A549 (cell line): ENCODE data around the gene RNF40. TPM values are rescaled to one million over a fixed set of nuclear protein-coding genes. Genes with fewer than 3 reads are reported as not detected.
"Not testable (repeated sequence)": the region's sequence is repeated elsewhere in the genome, so short reads cannot be mapped to it uniquely, and the experiment has no call there.

Experiments
- ATAC-seq, 2 experiments: fragments of 200-7000 bp in 1 of 2; fragments of >200 bp in 1 of 2; cut with Nextera tagmentation in 1 of 2; cut with Tn5 transposase in 1 of 2; 3 replicates each; pipeline versions ENCODE4 v1.8.0 to v1.9.1; 2018 to 2020; ENCODE audit warnings: mild to moderate bottlenecking in 1 of 2, moderate library complexity in 1 of 2
- CTCF ChIA-PET: fragments of 300-600 bp; sonication (Branson Sonifier 250); formaldehyde crosslinking; extraction: SDS; loops from one replicate; lab custom pipeline; 2021; ENCODE audit warnings: antibody characterized with exemption, inconsistent platforms; lab: Yijun Ruan, JAX
- POLR2A ChIA-PET: fragments of 350-600 bp; formaldehyde crosslinking; extraction: SDS; loops from one replicate; lab custom pipeline; 2021; ENCODE audit warnings: antibody characterized with exemption, inconsistent platforms; lab: Yijun Ruan, JAX
- DNase-seq, 2 experiments: peaks; one replicate each; pipeline versions ENCODE4 v3.0.0 to v3.0.0-alpha.2; 2011 to 2016; ENCODE audit warnings: low read depth in 1 of 2, low spot score in 1 of 2
- FAIRE-seq: peaks from 2 replicates; lab custom pipeline; 2011; peaks lifted over from hg19 to GRCh38; lab: Jason Lieb, UNC
- H3K27ac ChIP-seq, 2 experiments: fragments of >200 bp; sonication (Bioruptor Twin); formaldehyde crosslinking; 3 replicates each; pipeline ENCODE4 v1.5.1; 2016 to 2017
- H3K4me1 ChIP-seq: fragments of >200 bp; sonication (Bioruptor Twin); formaldehyde crosslinking; 3 replicates; pipeline ENCODE4 v1.6.1; 2016
- H3K4me2 ChIP-seq: fragments of >200 bp; sonication (Bioruptor Twin); formaldehyde crosslinking; 3 replicates; pipeline ENCODE4 v1.6.1; 2016
- H3K4me3 ChIP-seq: fragments of >200 bp; sonication (Bioruptor Twin); formaldehyde crosslinking; 3 replicates; pipeline ENCODE4 v1.5.1; 2016
- H3K9me3 ChIP-seq: fragments of >200 bp; sonication (Bioruptor Twin); formaldehyde crosslinking; 3 replicates; pipeline ENCODE4 v1.6.1; 2016
- BHLHE40 ChIP-seq: IDR thresholded peaks from 2 replicates; pipeline ENCODE4 v1.6.1; 2012; ENCODE audit warnings: low read depth, low read length, inconsistent platforms
- CBX2 ChIP-seq: fragments of 200-600 bp; sonication (generic); IDR thresholded peaks from 2 replicates; pipeline ENCODE4 v1.6.1; 2016; ENCODE audit warnings: low read depth, mild to moderate bottlenecking, borderline replicate concordance
- CEBPB ChIP-seq, 2 experiments: fragments of >200 bp in 1 of 2; sonication (Bioruptor Twin) in 1 of 2; formaldehyde crosslinking in 1 of 2; IDR thresholded peaks; 2 replicates each; pipeline ENCODE4 v1.6.1; 2012 to 2016
- CHD2 ChIP-seq: fragments of 150-350 bp; IDR thresholded peaks from 2 replicates; pipeline ENCODE4 v1.6.1; 2014; ENCODE audit warnings: low read length; ENCODE audit not compliant: partially characterized antibody
- CHD4 ChIP-seq: fragments of 200-600 bp; sonication (generic); IDR thresholded peaks from 2 replicates; pipeline ENCODE4 v1.6.1; 2016; ENCODE audit warnings: antibody characterized with exemption, mild to moderate bottlenecking, borderline replicate concordance
- EHMT2 ChIP-seq: fragments of 200-600 bp; sonication (generic); IDR thresholded peaks from 2 replicates; pipeline ENCODE4 v1.6.1; 2016; ENCODE audit warnings: antibody characterized with exemption, low read depth, mild to moderate bottlenecking, moderate library complexity
- EP300 ChIP-seq, 2 experiments: fragments of >200 bp; sonication (Bioruptor Twin); formaldehyde crosslinking; IDR thresholded peaks; 2 replicates in 1 of 2; 3 replicates in 1 of 2; pipeline ENCODE4 v1.6.1; 2016 to 2017
- ESRRA ChIP-seq: fragments of 150-350 bp; IDR thresholded peaks from 2 replicates; pipeline ENCODE4 v1.6.1; 2014; ENCODE audit warnings: mild to moderate bottlenecking, low read length, borderline replicate concordance
- FOSL2 ChIP-seq, 2 experiments: fragments of 450-650 bp in 1 of 2; fragments of >200 bp in 1 of 2; sonication (Bioruptor Twin) in 1 of 2; formaldehyde crosslinking; IDR thresholded peaks; 2 replicates each; pipeline versions ENCODE4 v1.5.0 to v1.6.1; 2016 to 2020; ENCODE audit warnings: mild to moderate bottlenecking in 1 of 2, moderate library complexity in 1 of 2
- HDAC2 ChIP-seq: fragments of 200-600 bp; sonication (generic); IDR thresholded peaks from 2 replicates; pipeline ENCODE4 v1.6.1; 2016
- HES2 ChIP-seq: fragments of >200 bp; sonication (Bioruptor Twin); formaldehyde crosslinking; IDR thresholded peaks from 2 replicates; pipeline ENCODE4 v1.6.1; 2016
- HEYL ChIP-seq: fragments of 250-450 bp; sonication (Bioruptor Pico); IDR thresholded peaks from 2 replicates; pipeline ENCODE4 v1.8.0; 2021; ENCODE audit warnings: mild to moderate bottlenecking, moderate library complexity
- HOXB13 ChIP-seq: fragments of 250-450 bp; sonication (Bioruptor Pico); IDR thresholded peaks from 2 replicates; pipeline ENCODE4 v1.5.0; 2020; ENCODE audit warnings: low read depth, mild to moderate bottlenecking, moderate library complexity
- JUNB ChIP-seq: fragments of >200 bp; sonication (Bioruptor Twin); formaldehyde crosslinking; IDR thresholded peaks from 2 replicates; pipeline ENCODE4 v1.6.1; 2016
- MAFK ChIP-seq: fragments of 450-650 bp; IDR thresholded peaks from 2 replicates; pipeline ENCODE4 v1.6.1; 2014; ENCODE audit not compliant: partially characterized antibody
- MYC ChIP-seq: IDR thresholded peaks from 2 replicates; pipeline ENCODE4 v1.6.1; 2012; ENCODE audit warnings: mild to moderate bottlenecking, inconsistent platforms, low read length, improper control_type of control experiment, borderline replicate concordance
- PBX3 ChIP-seq: IDR thresholded peaks from 2 replicates; pipeline ENCODE4 v1.6.1; 2012
- POLR2AphosphoS2 ChIP-seq: conservative IDR thresholded peaks from 2 replicates; pipeline ENCODE4 v1.6.1; 2012; ENCODE audit warnings: low read length, improper control_type of control experiment, inconsistent platforms
- RAD21 ChIP-seq, 2 experiments: fragments of >200 bp in 1 of 2; sonication (Bioruptor Twin) in 1 of 2; formaldehyde crosslinking in 1 of 2; IDR thresholded peaks in 1 of 2; conservative IDR thresholded peaks in 1 of 2; 2 replicates in 1 of 2; 3 replicates in 1 of 2; pipeline ENCODE4 v1.6.1; 2012 to 2018; ENCODE audit warnings: inconsistent platforms in 1 of 2
- WGBS: methylation state at CpG from one replicate; pipeline ENCODE4 v1.1.6; 2017; ENCODE audit errors: missing lambda C conversion rate; 5-methylcytosine and 5-hydroxymethylcytosine counted together
- polyA plus RNA-seq, 4 experiments: library from polyadenylated mRNA; depleted of rRNA in 3 of 4; stranded (reverse); fragments of >200 nt; fragmentation: RNase III in 1 of 4; extraction: RNeasy Plus Mini Kit Qiagen cat#74134 plus additional on column Dnase treatment in 1 of 4; gene quantifications; 2 replicates in 3 of 4; 3 replicates in 1 of 4; pipeline ENCODE4 v1.2.3, GENCODE V29; 2011 to 2017
- small RNA-seq, 6 experiments: library from RNA; depleted of rRNA; stranded (forward); fragments of <200 nt; gene quantifications; one replicate each; pipeline ENCODE3, GENCODE V24; 2012
- TF ChIP-seq, protein P1 (sequence below): fragments of 250-450 bp; sonication (Bioruptor Pico); IDR thresholded peaks from 2 replicates; pipeline ENCODE4 v1.5.0; 2021; ENCODE audit warnings: mild to moderate bottlenecking, moderate library complexity, borderline replicate concordance

The RNF40 gene
- polyA plus RNA-seq, 2 of the 4 experiments (the other 2 are of a cell fraction): 66.1 to 69.9 TPM

DNA sequence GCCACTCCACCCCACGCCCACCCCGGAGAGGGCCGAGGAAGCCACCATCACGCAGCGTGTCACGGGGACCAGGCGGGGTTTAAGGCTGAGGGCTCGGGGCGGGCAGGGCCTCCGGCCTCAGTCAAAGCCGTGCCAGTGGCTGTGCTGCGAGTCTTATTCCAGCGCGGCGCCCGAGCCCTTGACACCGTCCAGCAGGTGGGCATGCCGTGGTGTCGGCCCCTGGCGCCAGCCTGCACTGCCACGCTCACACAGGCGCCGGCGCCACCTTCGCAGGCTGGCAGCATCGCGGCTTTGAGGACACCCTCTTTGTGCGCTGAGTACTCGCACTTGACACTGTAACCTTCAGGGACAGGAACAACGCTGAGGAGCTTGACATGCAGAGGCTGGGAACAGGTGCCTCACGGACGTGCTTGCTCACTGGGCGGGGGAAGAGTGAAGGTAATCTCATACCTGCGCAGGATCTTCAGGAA lies 58.9 kb downstream of the RNF40 start (continued):
- TF ChIP-seq POLR2AphosphoS2 (no peak), HES2 (no peak), CHD4 (no peak)

DNA sequence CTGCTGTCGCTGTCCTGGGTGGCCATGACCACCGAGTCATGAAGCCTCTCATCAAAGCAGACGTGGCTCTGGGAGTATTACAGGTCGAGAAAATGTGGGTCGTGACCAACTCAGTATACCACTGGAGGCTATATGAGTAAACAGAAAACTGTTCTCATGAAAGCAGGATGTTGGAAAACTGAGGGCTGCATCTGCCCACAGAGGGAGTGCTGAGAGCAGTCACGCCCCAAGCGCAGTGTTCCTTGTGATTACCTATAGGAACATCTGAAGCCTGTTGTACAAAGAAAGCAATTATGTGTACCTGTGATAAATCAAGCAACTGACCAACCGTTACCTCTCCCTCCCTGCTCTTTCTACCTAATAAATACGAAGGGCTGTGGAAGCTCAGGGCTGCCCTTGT lies 59.3 kb downstream of the RNF40 start:
- CTCF ChIA-PET: interaction anchor here (0.6 to 3.8 kb wide), 2 partner anchors 22 to 65 kb away, joined by 3 to 17 read pairs; no protein-coding TSS in a partner anchor
- DNase-seq, POLR2A ChIA-PET, H3K9me3 ChIP-seq, H3K27ac ChIP-seq, FAIRE-seq, H3K4me3 ChIP-seq, H3K4me2 ChIP-seq, H3K4me1 ChIP-seq: not testable (repeated sequence)
- peak in 1 of 2 experiments; percentile 45; a peak in 2 of 6 replicates for ATAC-seq
- WGBS: 58% methylated on average over 9 of the region's 9 CpGs

GRCh38 chr16:30821891-30822290 lies 59.8 kb downstream of the RNF40 start:
- 83% methylated on average over 17 of the region's 17 CpGs for WGBS
- Histone ChIP-seq H3K27ac (no peak overlapping the region), H3K9me3 (no peaks in the 10 kb centered on the region), H3K4me3 (no peak overlapping the region), H3K4me2 (no peak overlapping the region), H3K4me1 (no peaks in the 10 kb centered on the region)
- TF ChIP-seq MAFK (no peak), CHD2 (no peak), BHLHE40 (no peak), HOXB13 (CRISPR knock-in tag) (no peak), JUNB (no peak), FOSL2 (IDR thresholded peaks at IDR 0.05) (no peak), FOSL2 (CRISPR knock-in tag; IDR thresholded peaks at IDR 0.05) (no peak), CBX2 (no peak), MYC (no peak), POLR2AphosphoS2 (no peak), HDAC2 (no peak), RAD21 (conservative IDR thresholded peaks at IDR 0.05 in 1 of 2, IDR thresholded peaks at IDR 0.05 in 1 of 2) (no peak), HEYL (CRISPR knock-in tag) (no peak), CEBPB (IDR thresholded peaks at IDR 0.05) (no peak), ESRRA (no peak), EP300 (IDR thresholded peaks at IDR 0.05) (no peak), PBX3 (no peak), EHMT2 (no peak)
- TF ChIP-seq, protein P1, sequence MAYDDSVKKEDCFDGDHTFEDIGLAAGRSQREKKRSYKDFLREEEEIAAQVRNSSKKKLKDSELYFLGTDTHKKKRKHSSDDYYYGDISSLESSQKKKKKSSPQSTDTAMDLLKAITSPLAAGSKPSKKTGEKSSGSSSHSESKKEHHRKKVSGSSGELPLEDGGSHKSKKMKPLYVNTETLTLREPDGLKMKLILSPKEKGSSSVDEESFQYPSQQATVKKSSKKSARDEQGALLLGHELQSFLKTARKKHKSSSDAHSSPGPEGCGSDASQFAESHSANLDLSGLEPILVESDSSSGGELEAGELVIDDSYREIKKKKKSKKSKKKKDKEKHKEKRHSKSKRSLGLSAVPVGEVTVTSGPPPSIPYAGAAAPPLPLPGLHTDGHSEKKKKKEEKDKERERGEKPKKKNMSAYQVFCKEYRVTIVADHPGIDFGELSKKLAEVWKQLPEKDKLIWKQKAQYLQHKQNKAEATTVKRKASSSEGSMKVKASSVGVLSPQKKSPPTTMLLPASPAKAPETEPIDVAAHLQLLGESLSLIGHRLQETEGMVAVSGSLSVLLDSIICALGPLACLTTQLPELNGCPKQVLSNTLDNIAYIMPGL (CRISPR knock-in tag): no peak
- FAIRE-seq (no peak), ATAC-seq (no peak), DNase-seq (no peak)
- CTCF ChIA-PET: interaction anchor here (1.3 to 3.8 kb wide), 3 partner anchors 17 to 120 kb away, joined by 4 to 17 read pairs (median 6); no protein-coding TSS in a partner anchor
- POLR2A ChIA-PET: no interaction called here

Small RNA genes lying within 50 kb of the gene (small RNA-seq; reads per million reads assigned to genes)
- gene RF00017: 0 reads per million in 6 experiments

Other genes starting within 250 kb of the RNF40 start
- 17.0 and 21.3 TPM in 2 replicates for gene ZNF768, start 235.8 kb upstream of the RNF40 start, polyA plus RNA-seq (2011; rRNA removed)
- 27.3 to 33.6 TPM (median 31.3 TPM) in 3 replicates for gene ZNF768, start 235.8 kb upstream of the RNF40 start, polyA plus RNA-seq (2017; fragmentation: RNase III; extraction: RNeasy Plus Mini Kit Qiagen cat#74134 plus additional on column Dnase treatment)
- 4.8 and 5.2 TPM in 2 replicates for gene ZNF747, start 227.5 kb upstream of the RNF40 start, polyA plus RNA-seq (2011; rRNA removed)
- gene ZNF747, start 227.5 kb upstream of the RNF40 start, polyA plus RNA-seq (2017; fragmentation: RNase III; extraction: RNeasy Plus Mini Kit Qiagen cat#74134 plus additional on column Dnase treatment): 3.6 to 5.0 TPM (median 4.6 TPM) in 3 replicates
- gene ZNF764, start 203.9 kb upstream of the RNF40 start, polyA plus RNA-seq (2011; rRNA removed): 2.9 and 3.0 TPM in 2 replicates
- 3.5 to 4.0 TPM (median 4.0 TPM) in 3 replicates for gene ZNF764, start 203.9 kb upstream of the RNF40 start, polyA plus RNA-seq (2017; fragmentation: RNase III; extraction: RNeasy Plus Mini Kit Qiagen cat#74134 plus additional on column Dnase treatment)
- gene ZNF688, start 190.6 kb upstream of the RNF40 start, polyA plus RNA-seq (2011; rRNA removed): 4.8 and 6.7 TPM in 2 replicates
- gene ZNF688, start 190.6 kb upstream of the RNF40 start, polyA plus RNA-seq (2017; fragmentation: RNase III; extraction: RNeasy Plus Mini Kit Qiagen cat#74134 plus additional on column Dnase treatment): 4.6 to 5.4 TPM (median 4.8 TPM) in 3 replicates
- gene ZNF785, start 176.6 kb upstream of the RNF40 start, polyA plus RNA-seq (2011; rRNA removed): not detected in 2 replicates
- not detected in 3 replicates for gene ZNF785, start 176.6 kb upstream of the RNF40 start, polyA plus RNA-seq (2017; fragmentation: RNase III; extraction: RNeasy Plus Mini Kit Qiagen cat#74134 plus additional on column Dnase treatment)
- gene ZNF689, start 151.9 kb upstream of the RNF40 start, polyA plus RNA-seq (2011; rRNA removed): 6.8 and 7.1 TPM in 2 replicates
- gene ZNF689, start 151.9 kb upstream of the RNF40 start, polyA plus RNA-seq (2017; fragmentation: RNase III; extraction: RNeasy Plus Mini Kit Qiagen cat#74134 plus additional on column Dnase treatment): 6.5 to 7.4 TPM (median 7.0 TPM) in 3 replicates
- gene PRR14, start 111.4 kb upstream of the RNF40 start, polyA plus RNA-seq (2011; rRNA removed): 6.3 and 8.4 TPM in 2 replicates
- gene PRR14, start 111.4 kb upstream of the RNF40 start, polyA plus RNA-seq (2017; fragmentation: RNase III; extraction: RNeasy Plus Mini Kit Qiagen cat#74134 plus additional on column Dnase treatment): 16.2 to 19.2 TPM (median 18.2 TPM) in 3 replicates
- 5.9 and 8.1 TPM in 2 replicates for gene FBRS, start 103.9 kb upstream of the RNF40 start, polyA plus RNA-seq (2011; rRNA removed)
- gene FBRS, start 103.9 kb upstream of the RNF40 start, polyA plus RNA-seq (2017; fragmentation: RNase III; extraction: RNeasy Plus Mini Kit Qiagen cat#74134 plus additional on column Dnase treatment): 29.0 to 34.8 TPM (median 33.3 TPM) in 3 replicates
- 6.2 and 10.0 TPM in 2 replicates for gene SRCAP, start 63.2 kb upstream of the RNF40 start, polyA plus RNA-seq (2011; rRNA removed)
- 18.9 to 19.9 TPM (median 19.5 TPM) in 3 replicates for gene SRCAP, start 63.2 kb upstream of the RNF40 start, polyA plus RNA-seq (2017; fragmentation: RNase III; extraction: RNeasy Plus Mini Kit Qiagen cat#74134 plus additional on column Dnase treatment)
- 28.0 and 30.0 TPM in 2 replicates for gene PHKG2, start 13.9 kb upstream of the RNF40 start, polyA plus RNA-seq (2011; rRNA removed)
- 37.1 to 42.0 TPM (median 37.3 TPM) in 3 replicates for gene PHKG2, start 13.9 kb upstream of the RNF40 start, polyA plus RNA-seq (2017; fragmentation: RNase III; extraction: RNeasy Plus Mini Kit Qiagen cat#74134 plus additional on column Dnase treatment)
- gene CFAP119, start 260 bp upstream of the RNF40 start, polyA plus RNA-seq (2011; rRNA removed): 3.5 and 4.5 TPM in 2 replicates
- gene CFAP119, start 260 bp upstream of the RNF40 start, polyA plus RNA-seq (2017; fragmentation: RNase III; extraction: RNeasy Plus Mini Kit Qiagen cat#74134 plus additional on column Dnase treatment): 7.7 to 9.9 TPM (median 9.5 TPM) in 3 replicates
- 5.9 and 7.5 TPM in 2 replicates for gene ZNF629, start 24.9 kb downstream of the RNF40 start, polyA plus RNA-seq (2011; rRNA removed)
- gene ZNF629, start 24.9 kb downstream of the RNF40 start, polyA plus RNA-seq (2017; fragmentation: RNase III; extraction: RNeasy Plus Mini Kit Qiagen cat#74134 plus additional on column Dnase treatment): 12.3 to 13.7 TPM (median 13.6 TPM) in 3 replicates
- gene BCL7C, start 131.8 kb downstream of the RNF40 start, polyA plus RNA-seq (2011; rRNA removed): 9.5 and 10.8 TPM in 2 replicates
- 12.9 to 13.9 TPM (median 13.6 TPM) in 3 replicates for gene BCL7C, start 131.8 kb downstream of the RNF40 start, polyA plus RNA-seq (2017; fragmentation: RNase III; extraction: RNeasy Plus Mini Kit Qiagen cat#74134 plus additional on column Dnase treatment)
- 0.13 and 0.44 TPM in 2 replicates for gene CTF1, start 134.3 kb downstream of the RNF40 start, polyA plus RNA-seq (2011; rRNA removed)
- gene CTF1, start 134.3 kb downstream of the RNF40 start, polyA plus RNA-seq (2017; fragmentation: RNase III; extraction: RNeasy Plus Mini Kit Qiagen cat#74134 plus additional on column Dnase treatment): 0.16 to 0.30 TPM (median 0.23 TPM) in 3 replicates
- gene FBXL19, start 161.2 kb downstream of the RNF40 start, polyA plus RNA-seq (2011; rRNA removed): 5.6 and 7.0 TPM in 2 replicates
- 15.5 to 21.5 TPM (median 18.3 TPM) in 3 replicates for gene FBXL19, start 161.2 kb downstream of the RNF40 start, polyA plus RNA-seq (2017; fragmentation: RNase III; extraction: RNeasy Plus Mini Kit Qiagen cat#74134 plus additional on column Dnase treatment)
- 14.1 and 17.3 TPM in 2 replicates for gene ORAI3, start 186.7 kb downstream of the RNF40 start, polyA plus RNA-seq (2011; rRNA removed)
- 7.1 to 11.8 TPM (median 10.5 TPM) in 3 replicates for gene ORAI3, start 186.7 kb downstream of the RNF40 start, polyA plus RNA-seq (2017; fragmentation: RNase III; extraction: RNeasy Plus Mini Kit Qiagen cat#74134 plus additional on column Dnase treatment)
- gene SETD1A, start 195.4 kb downstream of the RNF40 start, polyA plus RNA-seq (2011; rRNA removed): 2.0 and 3.8 TPM in 2 replicates
- 15.7 to 22.6 TPM (median 21.2 TPM) in 3 replicates for gene SETD1A, start 195.4 kb downstream of the RNF40 start, polyA plus RNA-seq (2017; fragmentation: RNase III; extraction: RNeasy Plus Mini Kit Qiagen cat#74134 plus additional on column Dnase treatment)
- gene HSD3B7, start 222.9 kb downstream of the RNF40 start, polyA plus RNA-seq (2011; rRNA removed): 10.5 and 15.2 TPM in 2 replicates
- 17.3 to 20.1 TPM (median 19.7 TPM) in 3 replicates for gene HSD3B7, start 222.9 kb downstream of the RNF40 start, polyA plus RNA-seq (2017; fragmentation: RNase III; extraction: RNeasy Plus Mini Kit Qiagen cat#74134 plus additional on column Dnase treatment)
- gene STX1B, start 248.3 kb downstream of the RNF40 start, polyA plus RNA-seq (2011; rRNA removed): 2.6 and 2.7 TPM in 2 replicates
- 2.4 to 4.4 TPM (median 2.8 TPM) in 3 replicates for gene STX1B, start 248.3 kb downstream of the RNF40 start, polyA plus RNA-seq (2017; fragmentation: RNase III; extraction: RNeasy Plus Mini Kit Qiagen cat#74134 plus additional on column Dnase treatment)